T-helper 1 cell treated with Interleukin-12 subunit alpha and Interleukin-12 subunit beta and Interleukin-4 antibody, amounts not matched to agents 30 μg/mL and 1 μg/mL, for 36 hours (primary cell): ENCODE results near the gene AMZ2.
"Not testable (repeated sequence)": the region's sequence is repeated elsewhere in the genome, so short reads cannot be mapped to it uniquely, and the experiment has no call there.

Experiments used
- H3K27ac Mint-ChIP-seq: one replicate; pipeline ENCODE4 v1.8.0; 2021; ENCODE audit warnings: mild to moderate bottlenecking, mixed read lengths
- H3K27me3 Mint-ChIP-seq: one replicate; pipeline ENCODE4 v1.8.0; 2021; ENCODE audit warnings: low read depth, mixed read lengths
- H3K36me3 Mint-ChIP-seq: one replicate; pipeline ENCODE4 v1.8.0; 2021; ENCODE audit warnings: low read depth, mixed read lengths
- H3K4me1 Mint-ChIP-seq: one replicate; pipeline ENCODE4 v1.8.0; 2021; ENCODE audit warnings: low read depth, mixed read lengths
- H3K4me3 Mint-ChIP-seq: one replicate; pipeline ENCODE4 v1.8.0; 2021; ENCODE audit warnings: mild to moderate bottlenecking, moderate library complexity, mixed read lengths
- H3K9me3 Mint-ChIP-seq: one replicate; pipeline ENCODE4 v1.8.0; 2021; ENCODE audit warnings: mixed read lengths

AMZ2 gene, protein sequence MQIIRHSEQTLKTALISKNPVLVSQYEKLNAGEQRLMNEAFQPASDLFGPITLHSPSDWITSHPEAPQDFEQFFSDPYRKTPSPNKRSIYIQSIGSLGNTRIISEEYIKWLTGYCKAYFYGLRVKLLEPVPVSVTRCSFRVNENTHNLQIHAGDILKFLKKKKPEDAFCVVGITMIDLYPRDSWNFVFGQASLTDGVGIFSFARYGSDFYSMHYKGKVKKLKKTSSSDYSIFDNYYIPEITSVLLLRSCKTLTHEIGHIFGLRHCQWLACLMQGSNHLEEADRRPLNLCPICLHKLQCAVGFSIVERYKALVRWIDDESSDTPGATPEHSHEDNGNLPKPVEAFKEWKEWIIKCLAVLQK

DNA sequence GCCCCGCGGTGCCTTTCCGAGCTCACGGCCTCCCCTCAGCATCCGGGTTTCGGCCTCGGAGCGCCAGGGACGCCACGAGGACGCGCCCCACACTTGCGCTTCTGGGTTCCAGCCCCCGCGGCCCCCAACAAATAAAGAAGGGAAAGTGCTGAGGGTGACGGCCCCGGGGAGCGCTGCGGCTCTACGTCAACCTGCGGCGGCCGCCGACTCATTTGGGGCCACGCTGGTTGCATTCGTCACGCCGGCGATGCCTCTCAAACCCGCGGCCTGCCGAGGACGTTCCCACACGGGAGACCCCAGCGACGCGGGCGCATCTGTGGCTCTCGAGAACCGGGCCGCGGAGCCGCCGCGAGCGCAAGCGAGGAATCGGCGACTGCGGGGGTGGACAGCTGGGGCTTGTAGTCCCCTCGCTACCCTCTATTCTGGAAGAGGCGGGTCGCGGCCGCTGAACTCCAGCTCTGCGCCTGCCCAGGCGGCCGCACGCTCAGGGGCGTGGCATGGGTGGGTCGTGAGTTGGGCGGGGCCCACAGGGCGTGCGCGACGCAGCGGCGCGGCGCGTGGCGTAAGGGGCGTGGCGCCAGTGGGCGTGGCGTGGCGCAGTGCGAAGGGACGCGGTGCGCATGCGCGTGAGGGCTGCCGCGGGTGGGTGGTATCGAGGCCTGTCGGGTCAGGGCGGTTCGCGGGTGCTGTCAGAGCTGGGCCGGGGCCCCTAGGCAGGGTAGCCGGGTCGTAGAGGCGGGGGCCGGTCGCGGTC is at the start of gene AMZ2:
Gene AMZ2 (plus strand): TSS at position 599 of the 754 bp plus-strand sequence. CDS start 2,145 bp downstream, outside the sequence.
- H3K27ac Mint-ChIP-seq = peak within 1 kb of the TSS; percentile 94
- peaks cover 37% of the 10 kb centered on the region for H3K4me1 Mint-ChIP-seq
- no peaks in the 10 kb centered on the region for H3K27me3 Mint-ChIP-seq
- peaks cover 28% of the 10 kb centered on the region for H3K36me3 Mint-ChIP-seq
- H3K4me3 Mint-ChIP-seq = peak within 1 kb of the TSS; percentile 89
- H3K9me3 Mint-ChIP-seq = no peaks in the 10 kb centered on the region

- H3K4me3 Mint-ChIP-seq = peak overlapping the region; percentile 75
- H3K4me1 Mint-ChIP-seq = peaks cover 22% of the 10 kb centered on the region
- no peaks in the 10 kb centered on the region for H3K9me3 Mint-ChIP-seq
- H3K27ac Mint-ChIP-seq = peak overlapping the region; percentile 41
- H3K36me3 Mint-ChIP-seq = no peaks in the 10 kb centered on the region
- H3K27me3 Mint-ChIP-seq = peaks cover 61% of the 10 kb centered on the region
Measured at GRCh38 chr17:68198931-68199836, 48.7 kb upstream of the AMZ2 start.

DNA sequence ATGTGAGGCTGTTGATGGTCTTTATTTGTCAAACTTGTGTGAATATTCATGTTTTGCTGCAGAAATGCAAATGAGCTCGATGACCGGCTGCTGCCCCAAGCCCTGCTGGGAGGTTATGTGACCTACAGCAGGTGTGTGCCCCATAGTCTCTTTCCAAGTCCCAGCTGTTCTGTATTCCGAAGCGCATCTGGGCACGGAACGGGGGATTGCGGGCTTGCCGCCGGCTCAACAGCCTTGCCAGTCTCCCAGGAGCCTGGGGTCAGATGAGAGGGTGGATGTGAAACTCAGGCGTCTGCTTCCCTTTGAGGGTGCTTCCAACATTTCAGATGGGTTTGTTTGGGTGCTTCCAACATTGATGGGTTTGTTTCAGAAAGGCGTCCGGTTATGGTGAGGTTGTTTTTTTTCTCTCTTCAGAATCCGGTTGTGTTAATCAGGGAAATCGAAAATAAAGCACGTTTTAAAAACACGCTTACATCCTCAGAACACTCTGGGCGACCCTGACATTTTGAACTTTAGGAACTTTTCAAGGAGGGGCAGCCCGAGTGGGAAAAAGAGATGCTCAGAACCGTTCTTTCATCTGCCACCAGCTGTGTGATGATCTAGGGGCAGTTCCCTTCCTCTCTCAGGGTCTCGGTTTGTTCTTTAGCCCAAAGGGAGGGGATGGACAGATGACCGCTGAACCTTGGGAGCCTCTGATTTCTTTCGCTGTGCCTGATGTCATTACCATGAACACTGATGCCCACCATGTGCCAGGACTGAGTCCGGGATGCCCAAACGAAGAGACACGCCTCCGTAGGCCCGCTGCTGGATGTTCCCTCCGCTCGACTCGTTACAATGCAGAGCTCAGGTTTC is 47.8 kb upstream of the AMZ2 start:
- H3K4me1 Mint-ChIP-seq = peaks cover 25% of the 10 kb centered on the region
- peaks cover 52% of the 10 kb centered on the region for H3K27me3 Mint-ChIP-seq
- H3K9me3 Mint-ChIP-seq = no peaks in the 10 kb centered on the region
- H3K27ac Mint-ChIP-seq = peak overlapping the region; percentile 41
- peak overlapping the region; percentile 75 for H3K4me3 Mint-ChIP-seq
- H3K36me3 Mint-ChIP-seq = no peaks in the 10 kb centered on the region

DNA sequence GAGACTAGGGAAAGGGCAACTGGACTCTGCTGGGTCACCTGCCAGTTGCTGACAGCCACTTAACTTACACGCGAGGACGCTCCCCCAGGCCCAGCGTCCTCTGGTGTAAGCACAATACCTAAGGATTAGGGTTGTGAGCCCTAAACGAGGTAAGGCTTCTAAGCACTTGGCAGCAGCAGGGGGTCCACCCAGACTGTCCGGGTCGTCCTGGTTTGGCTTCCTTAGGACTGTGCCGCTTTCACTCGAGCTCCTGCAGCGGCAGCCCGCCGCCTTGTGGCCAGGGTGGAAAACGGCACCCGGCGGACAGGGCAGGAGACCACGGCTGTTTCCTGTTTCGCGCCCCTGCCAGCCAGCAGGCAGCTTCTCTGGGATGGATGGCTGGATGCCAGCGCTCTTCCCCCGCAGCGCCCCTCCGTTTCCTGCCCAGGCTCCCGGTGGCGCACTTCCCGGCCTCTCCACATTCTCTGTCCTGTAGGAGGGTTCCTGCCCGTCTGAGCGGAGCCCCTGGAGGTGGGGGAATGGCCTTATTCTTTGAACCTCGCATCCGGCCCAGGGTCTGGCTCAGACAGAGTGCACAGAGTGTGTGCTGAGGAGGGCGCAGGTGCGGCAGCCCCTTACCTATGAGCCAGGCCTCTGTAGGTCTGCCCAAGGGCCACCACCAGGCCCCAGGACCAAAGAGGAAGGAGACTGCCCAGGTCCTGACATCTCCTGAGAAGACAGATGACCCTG is 47.0 kb upstream of the AMZ2 start:
- peaks cover 44% of the 10 kb centered on the region for H3K27me3 Mint-ChIP-seq
- peaks cover 22% of the 10 kb centered on the region for H3K4me1 Mint-ChIP-seq
- H3K27ac Mint-ChIP-seq = no peak overlapping the region
- H3K4me3 Mint-ChIP-seq = peak overlapping the region; percentile 75
- no peaks in the 10 kb centered on the region for H3K9me3 Mint-ChIP-seq
- H3K36me3 Mint-ChIP-seq = no peaks in the 10 kb centered on the region

- H3K4me3 Mint-ChIP-seq, H3K36me3 Mint-ChIP-seq, H3K27ac Mint-ChIP-seq, H3K9me3 Mint-ChIP-seq: not testable (repeated sequence)
- Mint-ChIP-seq H3K4me1 (peaks cover 24% of the 10 kb centered on the region), H3K27me3 (peaks cover 41% of the 10 kb centered on the region)
Measured at GRCh38 chr17:68201418-68201771, 46.4 kb upstream of the AMZ2 start.

DNA sequence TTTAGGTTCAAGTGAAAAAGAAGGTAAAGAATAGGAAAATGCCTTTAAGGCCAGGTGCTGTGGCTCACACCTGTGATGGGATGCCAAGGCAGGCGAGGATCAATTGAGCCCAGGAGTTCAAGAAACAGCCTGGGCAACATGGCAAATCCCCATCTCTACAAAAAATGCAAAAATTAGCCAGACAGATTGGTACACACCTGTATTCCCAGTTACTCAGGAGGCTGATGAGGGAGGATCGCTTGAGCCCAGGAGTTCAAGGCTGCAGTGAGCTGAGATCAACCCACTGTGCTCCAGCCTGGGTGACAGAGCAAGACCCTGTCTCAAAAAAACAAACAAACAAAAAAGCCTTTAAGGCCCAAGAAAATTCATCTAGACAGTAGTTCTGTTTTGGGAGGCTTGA is 45.5 kb upstream of the AMZ2 start:
- not testable (repeated sequence) for H3K27ac Mint-ChIP-seq, H3K9me3 Mint-ChIP-seq, H3K4me3 Mint-ChIP-seq
- H3K27me3 Mint-ChIP-seq = peaks cover 31% of the 10 kb centered on the region
- H3K36me3 Mint-ChIP-seq = peaks cover 10% of the 10 kb centered on the region
- H3K4me1 Mint-ChIP-seq = peaks cover 30% of the 10 kb centered on the region

GRCh38 chr17:68204736-68205135 is 43.1 kb upstream of the AMZ2 start:
- H3K36me3 Mint-ChIP-seq = peaks cover 22% of the 10 kb centered on the region
- no peak overlapping the region for H3K27ac Mint-ChIP-seq
- peak overlapping the region; percentile 83 for H3K4me3 Mint-ChIP-seq
- H3K4me1 Mint-ChIP-seq = peaks cover 26% of the 10 kb centered on the region
- peaks cover 12% of the 10 kb centered on the region for H3K27me3 Mint-ChIP-seq
- H3K9me3 Mint-ChIP-seq = no peaks in the 10 kb centered on the region

DNA sequence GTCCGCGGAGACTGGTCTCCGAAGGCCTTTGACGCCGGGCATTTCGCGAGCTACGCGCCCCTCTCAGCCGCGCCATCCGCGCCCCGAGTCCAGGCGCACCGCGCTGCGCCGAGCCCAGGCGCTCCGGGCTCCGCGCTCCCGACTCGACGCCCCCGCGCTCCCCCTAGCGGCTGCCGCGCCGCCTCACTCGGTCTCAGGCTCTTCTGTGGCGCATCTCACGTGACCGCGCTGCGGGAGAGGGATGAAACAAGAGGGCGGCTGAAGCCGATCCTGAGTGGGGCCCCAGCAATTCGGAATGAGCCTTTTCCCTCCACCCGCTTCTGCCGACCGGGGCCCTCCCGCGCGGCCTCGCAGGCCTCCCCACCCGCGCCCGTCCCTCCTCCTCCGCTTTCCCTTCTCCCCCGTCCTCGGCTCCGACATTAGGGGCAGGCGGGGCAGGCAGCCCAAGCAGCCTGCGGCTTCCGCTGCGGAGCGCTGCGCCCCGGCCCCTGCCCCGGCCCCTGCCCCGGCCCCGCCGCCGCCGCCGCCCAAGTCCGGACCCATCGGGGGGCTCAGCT is 42.5 kb upstream of the AMZ2 start:
- H3K4me1 Mint-ChIP-seq = peaks cover 22% of the 10 kb centered on the region
- H3K4me3 Mint-ChIP-seq = peak overlapping the region; percentile 83
- H3K27ac Mint-ChIP-seq = peak overlapping the region; percentile 70
- H3K9me3 Mint-ChIP-seq = no peaks in the 10 kb centered on the region
- H3K36me3 Mint-ChIP-seq = peaks cover 25% of the 10 kb centered on the region
- peaks cover 6% of the 10 kb centered on the region for H3K27me3 Mint-ChIP-seq

DNA sequence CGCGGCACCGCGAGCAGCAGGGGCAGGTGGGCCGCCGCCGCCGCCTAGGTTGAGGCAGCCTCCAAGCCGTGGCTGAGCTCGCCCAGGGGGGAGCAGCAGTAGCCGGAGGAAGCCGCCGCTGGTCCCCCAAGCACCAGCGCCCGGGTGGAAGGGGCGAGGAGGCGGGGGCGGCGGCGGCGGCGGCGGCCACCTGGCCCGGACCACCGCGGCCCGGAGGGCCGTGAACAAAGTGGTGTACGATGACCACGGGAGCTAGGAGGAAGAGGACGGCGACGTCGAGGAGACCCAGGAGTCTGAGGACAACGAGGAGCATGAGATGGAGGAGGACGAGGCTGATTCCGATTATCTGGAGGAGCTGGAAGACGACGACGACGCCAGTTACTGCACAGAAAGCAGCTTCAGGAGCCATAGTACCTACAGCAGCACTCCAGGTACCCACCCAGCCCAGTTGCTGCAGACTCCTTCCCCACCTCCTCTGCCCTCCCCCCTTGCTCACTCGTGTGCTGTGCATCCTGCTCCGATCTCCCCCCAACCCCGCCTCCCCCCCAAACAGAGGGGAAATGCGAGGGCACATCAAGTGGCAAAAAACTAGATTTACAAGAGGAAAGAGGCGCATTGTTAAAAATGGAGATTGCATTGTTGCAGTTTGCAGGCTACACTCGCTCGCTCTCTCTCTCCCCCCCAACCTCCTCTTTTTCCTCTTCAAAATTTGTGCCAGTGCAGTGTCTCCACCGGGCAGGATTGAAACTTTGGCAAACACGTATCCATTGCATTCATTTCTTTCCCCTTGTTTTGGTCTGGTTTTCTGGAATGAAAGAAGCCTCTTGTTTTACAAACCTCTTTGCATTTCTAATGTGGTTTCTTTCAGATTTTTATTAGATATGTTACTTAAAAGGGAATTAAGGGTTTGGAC is 41.8 kb upstream of the AMZ2 start:
- Mint-ChIP-seq H3K36me3 (peaks cover 28% of the 10 kb centered on the region), H3K4me3 (peak overlapping the region; percentile 95), H3K27me3 (peaks cover 3% of the 10 kb centered on the region), H3K9me3 (no peaks in the 10 kb centered on the region), H3K4me1 (peaks cover 22% of the 10 kb centered on the region), H3K27ac (peak overlapping the region; percentile 92)

DNA sequence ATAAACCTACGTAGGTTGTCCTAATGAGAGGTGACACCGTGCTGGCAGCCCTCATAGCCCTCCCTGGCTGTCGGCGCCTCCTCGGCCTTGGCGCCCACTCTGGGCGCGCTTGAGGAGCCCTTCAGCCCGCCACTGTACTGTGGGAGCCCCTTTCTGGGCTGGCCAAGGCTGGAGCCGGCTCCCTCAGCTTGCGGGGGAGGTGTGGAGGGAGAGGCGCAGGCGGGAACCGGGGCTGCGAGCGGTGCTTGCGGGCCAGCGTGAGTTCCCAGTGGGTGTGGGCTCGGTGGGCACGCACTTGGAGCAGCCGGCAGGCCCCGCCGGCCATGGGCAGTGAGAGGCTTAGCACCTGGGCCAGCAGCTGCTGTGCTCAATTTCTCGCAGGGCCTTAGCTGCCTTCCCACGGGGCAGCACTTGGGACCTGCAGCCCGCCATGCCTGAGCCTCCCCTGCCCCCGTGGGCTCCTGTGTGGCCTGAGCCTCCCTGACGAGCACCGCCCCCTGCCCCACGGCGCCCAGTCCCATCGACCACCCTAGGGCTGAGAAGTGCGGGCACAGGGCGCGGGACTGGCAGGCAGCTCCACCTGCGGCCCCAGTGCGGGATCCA is 40.1 kb upstream of the AMZ2 start:
- peak overlapping the region; percentile 95 for H3K4me3 Mint-ChIP-seq

GRCh38 chr17:68208651-68209050 is 39.2 kb upstream of the AMZ2 start:
- H3K27me3 Mint-ChIP-seq = not testable (repeated sequence)

More for the DNA sequence above, 40.1 kb upstream of the AMZ2 start:
- H3K27me3 Mint-ChIP-seq = no peaks in the 10 kb centered on the region
- H3K9me3 Mint-ChIP-seq = no peaks in the 10 kb centered on the region
- H3K36me3 Mint-ChIP-seq = peaks cover 29% of the 10 kb centered on the region
- H3K4me1 Mint-ChIP-seq = peaks cover 23% of the 10 kb centered on the region
- no peak overlapping the region for H3K27ac Mint-ChIP-seq

More at GRCh38 chr17:68208651-68209050, 39.2 kb upstream of the AMZ2 start:
- H3K9me3 Mint-ChIP-seq, H3K27ac Mint-ChIP-seq: not testable (repeated sequence)
- Mint-ChIP-seq H3K36me3 (peaks cover 38% of the 10 kb centered on the region), H3K4me3 (peak overlapping the region; percentile 50), H3K4me1 (peaks cover 30% of the 10 kb centered on the region)
